ENCODE measurements around the gene TXLNA. TPM values are rescaled to one million over a fixed set of nuclear protein-coding genes. Genes with fewer than 3 reads are reported as not detected.
"Not testable (repeated sequence)": the region's sequence is repeated elsewhere in the genome, so short reads cannot be mapped to it uniquely, and the experiment has no call there.

The TXLNA gene
- 10 to 100 TPM; 64.1 to 65.8 TPM for total RNA-seq

GRCh38 chr1:32179443-32180185 is at the start of gene TXLNA:
TXLNA (plus strand) TSS chr1:32179675; CDS start chr1:32180346, 671 bp downstream.
- peak within 1 kb of the TSS; percentile 92 for H3K4me3 Mint-ChIP-seq
- H3K27ac Mint-ChIP-seq, result peak within 1 kb of the TSS; percentile 98
- no peaks in the 10 kb centered on the region for H3K9me3 Mint-ChIP-seq
- H3K4me1 Mint-ChIP-seq, result peaks cover 47% of the 10 kb centered on the region
- peaks cover 50% of the 10 kb centered on the region for H3K36me3 Mint-ChIP-seq (ENCODE audit: low read depth)
- H3K27me3 Mint-ChIP-seq, result no peaks in the 10 kb centered on the region
- POLR2A ChIA-PET, result interaction anchor here (1.0 kb wide), 2 partner anchors 26 to 36 kb away, joined by 3 to 4 read pairs; partner anchors contain the start of gene IQCC
- CTCF ChIA-PET, result interaction anchor here (0.6 to 1.9 kb wide), 11 partner anchors 16 to 193 kb away, joined by 3 to 9 read pairs (median 3); partner anchors contain the start of gene CCDC28B
- peak; percentile 90 for DNase-seq

GRCh38 chr1:32133950-32134280 is 45.6 kb upstream of the TXLNA start:
- H3K36me3 Mint-ChIP-seq (ENCODE audit: low read depth), result peaks cover 26% of the 10 kb centered on the region
- H3K9me3 Mint-ChIP-seq, DNase-seq, H3K4me3 Mint-ChIP-seq, H3K27me3 Mint-ChIP-seq, POLR2A ChIA-PET, H3K27ac Mint-ChIP-seq: not testable (repeated sequence)
- H3K4me1 Mint-ChIP-seq, result peaks cover 18% of the 10 kb centered on the region
- CTCF ChIA-PET, result interaction anchor here (0.6 to 1.0 kb wide), 4 partner anchors 12 to 451 kb away, joined by 3 to 4 read pairs (median 3); no protein-coding TSS in a partner anchor

- CTCF ChIA-PET, result interaction anchor here (1.6 kb wide), 1 partner anchor 29 kb away, joined by 6 read pairs; the partner anchor contains the start of gene KPNA6
Observed at GRCh38 chr1:32137111-32137510, 42.4 kb upstream of the TXLNA start.

GRCh38 chr1:32138965-32139364 is 40.5 kb upstream of the TXLNA start:
- POLR2A ChIA-PET, result no interaction called here
- Mint-ChIP-seq H3K27ac (no peak overlapping the region), H3K4me1 (peaks cover 33% of the 10 kb centered on the region), H3K36me3 (ENCODE audit: low read depth) (peaks cover 24% of the 10 kb centered on the region), H3K27me3 (no peaks in the 10 kb centered on the region), H3K9me3 (peaks cover 3% of the 10 kb centered on the region), H3K4me3 (no peak overlapping the region)
- DNase-seq, result no peak
- CTCF ChIA-PET, result no interaction called here

More at GRCh38 chr1:32137111-32137510, 42.4 kb upstream of the TXLNA start:
- H3K4me1 Mint-ChIP-seq, result peaks cover 27% of the 10 kb centered on the region
- H3K27me3 Mint-ChIP-seq, result no peaks in the 10 kb centered on the region
- H3K27ac Mint-ChIP-seq, result no peak overlapping the region
- POLR2A ChIA-PET, result interaction anchor here (0.6 kb wide), 1 partner anchor 1393 kb away, joined by 4 read pairs; no protein-coding TSS in a partner anchor
- peaks cover 24% of the 10 kb centered on the region for H3K36me3 Mint-ChIP-seq (ENCODE audit: low read depth)
- no peak for DNase-seq
- no peak overlapping the region for H3K4me3 Mint-ChIP-seq
- H3K9me3 Mint-ChIP-seq, result peaks cover 3% of the 10 kb centered on the region

GRCh38 chr1:32142446-32143301 is 36.8 kb upstream of the TXLNA start:
- no peak for DNase-seq
- Mint-ChIP-seq H3K9me3 (peaks cover 4% of the 10 kb centered on the region), H3K27me3 (no peaks in the 10 kb centered on the region), H3K27ac (no peak overlapping the region), H3K36me3 (ENCODE audit: low read depth) (peaks cover 25% of the 10 kb centered on the region), H3K4me3 (no peak overlapping the region), H3K4me1 (peaks cover 44% of the 10 kb centered on the region)
- ChIA-PET CTCF (interaction anchor here (0.6 to 1.3 kb wide), 3 partner anchors 24 to 210 kb away, joined by 3 to 4 read pairs (median 3); no protein-coding TSS in a partner anchor), POLR2A (interaction anchor here (0.6 kb wide), 1 partner anchor 204 kb away, joined by 4 read pairs; the partner anchor contains the start of gene PTP4A2)

DNA sequence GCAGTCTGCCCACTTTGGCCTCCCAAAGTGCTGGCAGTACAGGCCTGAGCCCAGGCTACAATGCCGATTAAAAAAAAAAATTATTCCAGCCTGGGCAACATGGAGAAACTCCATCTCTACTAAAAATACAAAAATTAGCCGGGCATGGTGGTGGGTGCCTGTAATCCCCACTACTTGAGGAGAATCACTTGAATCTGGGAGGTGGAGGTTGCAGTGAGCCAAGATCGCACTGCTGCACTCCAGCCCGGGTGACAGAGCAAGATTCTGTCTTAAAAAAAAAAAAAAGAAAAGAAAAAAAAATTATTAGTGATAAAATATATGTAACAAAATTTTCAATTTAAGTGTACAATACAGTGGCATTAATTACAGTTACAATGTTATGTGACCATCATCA is 36.2 kb upstream of the TXLNA start:
- H3K9me3 Mint-ChIP-seq, H3K4me3 Mint-ChIP-seq, H3K27me3 Mint-ChIP-seq, DNase-seq, POLR2A ChIA-PET, H3K27ac Mint-ChIP-seq: not testable (repeated sequence)
- H3K36me3 Mint-ChIP-seq (ENCODE audit: low read depth), result peaks cover 29% of the 10 kb centered on the region
- H3K4me1 Mint-ChIP-seq, result peaks cover 40% of the 10 kb centered on the region
- CTCF ChIA-PET, result interaction anchor here (0.6 kb wide), 1 partner anchor 23 kb away, joined by 3 read pairs; no protein-coding TSS in a partner anchor

- peaks cover 31% of the 10 kb centered on the region for H3K36me3 Mint-ChIP-seq (ENCODE audit: low read depth)
- peaks cover 33% of the 10 kb centered on the region for H3K4me1 Mint-ChIP-seq
- H3K27me3 Mint-ChIP-seq, result no peaks in the 10 kb centered on the region
- POLR2A ChIA-PET, result no interaction called here
- no peak for DNase-seq
- CTCF ChIA-PET, result no interaction called here
- H3K27ac Mint-ChIP-seq, result no peak overlapping the region
- peaks cover 10% of the 10 kb centered on the region for H3K9me3 Mint-ChIP-seq
- H3K4me3 Mint-ChIP-seq, result no peak overlapping the region
Observed at GRCh38 chr1:32144033-32144432, 35.4 kb upstream of the TXLNA start.

- peaks cover 12% of the 10 kb centered on the region for H3K9me3 Mint-ChIP-seq
- H3K4me1 Mint-ChIP-seq, result peaks cover 17% of the 10 kb centered on the region
- H3K27me3 Mint-ChIP-seq, POLR2A ChIA-PET, H3K4me3 Mint-ChIP-seq, DNase-seq, H3K27ac Mint-ChIP-seq, CTCF ChIA-PET: not testable (repeated sequence)
- peaks cover 34% of the 10 kb centered on the region for H3K36me3 Mint-ChIP-seq (ENCODE audit: low read depth)
Observed at GRCh38 chr1:32147799-32148198, 31.7 kb upstream of the TXLNA start.

DNA sequence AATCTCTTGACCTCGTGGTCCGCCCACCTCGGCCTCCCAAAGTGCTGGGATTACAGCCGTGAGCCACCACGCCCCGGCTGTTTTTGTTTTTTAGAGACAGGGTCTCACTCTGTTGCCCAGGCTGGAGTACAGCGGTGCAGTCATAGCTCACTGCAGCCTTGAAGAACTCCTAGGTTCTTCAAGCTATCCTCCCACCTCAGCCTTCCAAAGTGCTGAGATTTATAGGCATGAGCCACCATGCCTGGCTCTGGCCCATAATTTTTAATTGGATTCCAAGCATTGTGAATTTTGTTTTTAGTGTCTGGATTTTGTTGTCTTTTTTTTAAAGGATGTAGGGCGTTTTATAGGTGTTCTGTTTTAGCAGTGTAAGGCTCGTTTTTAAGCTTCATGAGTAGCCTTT is 28.6 kb upstream of the TXLNA start:
- DNase-seq, result no peak
- no peaks in the 10 kb centered on the region for H3K27me3 Mint-ChIP-seq
- CTCF ChIA-PET, result interaction anchor here (1.0 to 1.2 kb wide), 2 partner anchors 26 to 96 kb away, joined by 3 to 4 read pairs; partner anchors contain the start of gene FAM167B
- no peak overlapping the region for H3K4me3 Mint-ChIP-seq
- H3K9me3 Mint-ChIP-seq, result peaks cover 12% of the 10 kb centered on the region
- POLR2A ChIA-PET, result no interaction called here
- H3K27ac Mint-ChIP-seq, result no peak overlapping the region
- H3K36me3 Mint-ChIP-seq (ENCODE audit: low read depth), result peaks cover 33% of the 10 kb centered on the region
- peaks cover 4% of the 10 kb centered on the region for H3K4me1 Mint-ChIP-seq

- ChIA-PET CTCF (interaction anchor here (1.0 to 1.5 kb wide), 3 partner anchors 23 to 95 kb away, joined by 3 to 4 read pairs (median 3); partner anchors contain the start of gene FAM167B), POLR2A (no interaction called here)
- Mint-ChIP-seq H3K4me3 (no peak overlapping the region), H3K27me3 (no peaks in the 10 kb centered on the region), H3K36me3 (ENCODE audit: low read depth) (peaks cover 31% of the 10 kb centered on the region), H3K27ac (no peak overlapping the region), H3K4me1 (peaks cover 2% of the 10 kb centered on the region), H3K9me3 (peaks cover 12% of the 10 kb centered on the region)
- no peak for DNase-seq
Observed at GRCh38 chr1:32151319-32151787, 28.1 kb upstream of the TXLNA start.

DNA sequence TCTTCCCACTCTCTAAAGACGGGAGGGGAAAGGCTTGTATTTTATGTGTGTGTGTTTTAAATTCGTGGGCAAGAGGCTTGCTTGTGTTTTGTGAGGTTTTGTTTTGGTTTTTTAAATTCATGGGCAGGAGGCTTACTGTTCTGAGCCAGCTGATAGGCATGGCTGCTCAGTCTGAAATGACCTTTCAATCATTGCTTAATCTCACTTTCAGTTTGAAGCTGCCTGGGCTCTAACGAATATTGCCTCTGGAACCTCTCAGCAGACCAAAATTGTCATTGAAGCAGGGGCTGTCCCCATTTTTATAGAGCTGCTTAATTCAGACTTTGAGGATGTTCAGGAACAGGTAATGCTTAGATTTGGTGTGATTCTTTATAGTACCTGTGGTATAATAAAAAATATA is 20.3 kb upstream of the TXLNA start:
- Mint-ChIP-seq H3K9me3 (no peaks in the 10 kb centered on the region), H3K36me3 (ENCODE audit: low read depth) (peaks cover 61% of the 10 kb centered on the region), H3K27ac (no peak overlapping the region), H3K27me3 (no peaks in the 10 kb centered on the region), H3K4me3 (no peak overlapping the region), H3K4me1 (peaks cover 2% of the 10 kb centered on the region)
- ChIA-PET CTCF (interaction anchor here (1.0 kb wide), 1 partner anchor 21 kb away, joined by 4 read pairs; the partner anchor contains the start of gene TXLNA), POLR2A (no interaction called here)
- no peak for DNase-seq

- CTCF ChIA-PET, result interaction anchor here (0.6 kb wide), 1 partner anchor 12 kb away, joined by 4 read pairs; no protein-coding TSS in a partner anchor
- no peak for DNase-seq
- no peaks in the 10 kb centered on the region for H3K9me3 Mint-ChIP-seq
- H3K36me3 Mint-ChIP-seq (ENCODE audit: low read depth), result peaks cover 51% of the 10 kb centered on the region
- H3K27me3 Mint-ChIP-seq, result no peaks in the 10 kb centered on the region
- no peak overlapping the region for H3K4me3 Mint-ChIP-seq
- POLR2A ChIA-PET, result no interaction called here
- no peak overlapping the region for H3K27ac Mint-ChIP-seq
- no peaks in the 10 kb centered on the region for H3K4me1 Mint-ChIP-seq
Observed at GRCh38 chr1:32163405-32163804, 16.1 kb upstream of the TXLNA start.

All from activated CD4-positive, alpha-beta T cell treated with anti-CD3 and anti-CD28 coated beads, Interleukin-2, amount 10 ng/mL, durations not matched to agents 7 days and 5 days (primary cell).